Urothelium cell line (cell line): Measurements from ENCODE around the gene PRMT5.
"Not testable (repeated sequence)": the region's sequence is repeated elsewhere in the genome, so short reads cannot be mapped to it uniquely, and the experiment has no call there.

Experiments
- DNase-seq: peaks from one replicate; pipeline ENCODE4 v3.0.0; 2011; ENCODE audit warnings: low spot score, mixed read lengths
- FAIRE-seq: peaks from 2 replicates; lab custom pipeline; 2011; peaks lifted over from hg19 to GRCh38; lab: Jason Lieb, UNC

Gene PRMT5

GRCh38 chr14:22929104-22929960 lies at the start of gene PRMT5:
TSS of gene PRMT5 (minus strand) at chr14:22929376. CDS start at chr14:22929361, 15 bp downstream.
- DNase-seq, result peak; percentile 98
- FAIRE-seq, result peak; percentile 9

- FAIRE-seq (no peak), DNase-seq (no peak)
Observed at GRCh38 chr14:22978487-22978837, 49.3 kb upstream of the PRMT5 start.

GRCh38 chr14:22977684-22978486 lies 48.7 kb upstream of the PRMT5 start:
- FAIRE-seq, result no peak
- DNase-seq, result peak; percentile 87

GRCh38 chr14:22977434-22977683 lies 48.2 kb upstream of the PRMT5 start:
- DNase-seq, result no peak
- no peak for FAIRE-seq

GRCh38 chr14:22976620-22977433 lies 47.7 kb upstream of the PRMT5 start:
- FAIRE-seq (no peak), DNase-seq (peak; percentile 44)

- DNase-seq (no peak), FAIRE-seq (no peak)
Observed at GRCh38 chr14:22974530-22975313, 45.5 kb upstream of the PRMT5 start.

- peak; percentile 42 for DNase-seq
- FAIRE-seq, result no peak
Observed at GRCh38 chr14:22973217-22974032, 44.2 kb upstream of the PRMT5 start.

- FAIRE-seq (no peak), DNase-seq (no peak)
Observed at GRCh38 chr14:22972313-22972930, 43.2 kb upstream of the PRMT5 start.

GRCh38 chr14:22971152-22971551 lies 42.0 kb upstream of the PRMT5 start:
- DNase-seq (no peak), FAIRE-seq (no peak)

- no peak for FAIRE-seq
- no peak for DNase-seq
Observed at GRCh38 chr14:22966783-22967269, 37.6 kb upstream of the PRMT5 start.

- not testable (repeated sequence) for DNase-seq, FAIRE-seq
Observed at GRCh38 chr14:22965916-22966782, 37.0 kb upstream of the PRMT5 start.

GRCh38 chr14:22962061-22962676 lies 33.0 kb upstream of the PRMT5 start:
- FAIRE-seq (no peak), DNase-seq (no peak)

GRCh38 chr14:22955702-22956569 lies 26.8 kb upstream of the PRMT5 start:
- DNase-seq (no peak), FAIRE-seq (no peak)

- no peak for FAIRE-seq
- no peak for DNase-seq
Observed at GRCh38 chr14:22952418-22952817, 23.2 kb upstream of the PRMT5 start.

- not testable (repeated sequence) for FAIRE-seq, DNase-seq
Observed at GRCh38 chr14:22951795-22952194, 22.6 kb upstream of the PRMT5 start.

GRCh38 chr14:22945642-22946041 lies 16.5 kb upstream of the PRMT5 start:
- FAIRE-seq, result no peak
- DNase-seq, result no peak

GRCh38 chr14:22939684-22940083 lies 10.5 kb upstream of the PRMT5 start:
- no peak for DNase-seq
- no peak for FAIRE-seq
